Loucy (cell line): ENCODE results near the gene C13orf46.

ENCODE experiments used
- H2AFZ ChIP-seq: fragments of 200-600 bp; sonication (generic); 2 replicates; pipeline ENCODE4 v1.6.0; 2016; ENCODE audit warnings: antibody characterized with exemption, mild to moderate bottlenecking, low read length, moderate library complexity
- H3F3A ChIP-seq: fragments of 200-600 bp; 2 replicates; pipeline ENCODE4 v1.6.0; 2016; ENCODE audit warnings: antibody characterized with exemption, low read depth, mild to moderate bottlenecking
- H3K27me3 ChIP-seq: fragments of 200-600 bp; sonication (generic); 2 replicates; pipeline ENCODE4 v1.6.1; 2014; ENCODE audit warnings: low read length, mild to moderate bottlenecking; ENCODE audit not compliant: insufficient read depth, poor library complexity, severe bottlenecking
- H3K36me3 ChIP-seq: fragments of 200-600 bp; sonication (generic); 2 replicates; pipeline ENCODE4 v1.6.1; 2016; ENCODE audit warnings: low read length; ENCODE audit not compliant: insufficient read depth
- H3K4me1 ChIP-seq: fragments of 200-600 bp; sonication (generic); 2 replicates; pipeline ENCODE4 v1.5.1; 2014; ENCODE audit warnings: low read length, mild to moderate bottlenecking; ENCODE audit not compliant: insufficient read depth, poor library complexity, severe bottlenecking
- H3K4me2 ChIP-seq: fragments of 200-600 bp; sonication (generic); 2 replicates; pipeline ENCODE4 v1.6.0; 2014; ENCODE audit warnings: antibody characterized with exemption, low read length, low read depth, mild to moderate bottlenecking; ENCODE audit not compliant: poor library complexity, severe bottlenecking
- H3K4me3 ChIP-seq: fragments of 200-600 bp; sonication (generic); 2 replicates; pipeline ENCODE4 v1.5.1; 2014; ENCODE audit warnings: low read length, mild to moderate bottlenecking, mixed read lengths; ENCODE audit not compliant: poor library complexity, severe bottlenecking
- H3K79me2 ChIP-seq: fragments of 200-600 bp; sonication (generic); 2 replicates; pipeline ENCODE4 v1.6.1; 2014; ENCODE audit warnings: low read length; ENCODE audit not compliant: insufficient read depth
- H3K9ac ChIP-seq: fragments of 200-600 bp; sonication (generic); 2 replicates; pipeline ENCODE4 v1.6.0; 2014; ENCODE audit warnings: mild to moderate bottlenecking, low read depth, low read length, moderate library complexity; ENCODE audit not compliant: poor library complexity, severe bottlenecking
- H3K9me2 ChIP-seq: fragments of 200-600 bp; sonication (generic); replicated peaks from 2 replicates; pipeline ENCODE4 v1.6.1; 2016; ENCODE audit warnings: low read depth, low read length, mixed read lengths
- H3K9me3 ChIP-seq: fragments of 200-600 bp; sonication (generic); 2 replicates; pipeline ENCODE4 v1.6.1; 2014; ENCODE audit warnings: mild to moderate bottlenecking, antibody characterized with exemption, low read length, low read depth; ENCODE audit not compliant: insufficient read depth
- H4K20me1 ChIP-seq: fragments of 200-600 bp; sonication (generic); 2 replicates; pipeline ENCODE4 v1.6.0; 2014; ENCODE audit warnings: antibody characterized with exemption, low read length, mild to moderate bottlenecking; ENCODE audit not compliant: insufficient read depth, poor library complexity, severe bottlenecking
- CTCF ChIP-seq: fragments of 200-600 bp; sonication (generic); conservative IDR thresholded peaks from 2 replicates; pipeline ENCODE4 v1.5.1; 2014; ENCODE audit warnings: mild to moderate bottlenecking, antibody characterized with exemption, low read length
- EZH2phosphoT487 ChIP-seq: fragments of 200-600 bp; IDR thresholded peaks from 2 replicates; pipeline ENCODE4 v1.6.1; 2018; ENCODE audit warnings: antibody characterized with exemption, mild to moderate bottlenecking, moderate library complexity, borderline replicate concordance

Gene C13orf46

GRCh38 chr13:113997845-113998751, 24.2 kb upstream of the C13orf46 start:
- no peaks in the 10 kb centered on the region for H3K9me2 ChIP-seq
- H3K36me3 ChIP-seq: peaks cover 15% of the 10 kb centered on the region; the same call in 1 of the 2 replicates
- H3F3A ChIP-seq: no peaks in the 10 kb centered on the region
- TF ChIP-seq EZH2phosphoT487: no peak
- no peak for TF ChIP-seq CTCF
- no peaks in the 10 kb centered on the region for H3K79me2 ChIP-seq
- no peak overlapping the region for H3K4me3 ChIP-seq
- no peak overlapping the region for H3K4me2 ChIP-seq
- H4K20me1 ChIP-seq: no peaks in the 10 kb centered on the region
- H3K9me3 ChIP-seq: no peaks in the 10 kb centered on the region
- no peak overlapping the region for H3K9ac ChIP-seq
- H2AFZ ChIP-seq: no peak overlapping the region
- no peaks in the 10 kb centered on the region for H3K27me3 ChIP-seq
- H3K4me1 ChIP-seq: no peaks in the 10 kb centered on the region

- TF ChIP-seq EZH2phosphoT487 (no peak), CTCF (no peak)
- no peaks in the 10 kb centered on the region for H3K79me2 ChIP-seq
- H2AFZ ChIP-seq: no peak overlapping the region
- no peaks in the 10 kb centered on the region for H4K20me1 ChIP-seq
- H3K4me3 ChIP-seq: no peak overlapping the region
- H3K4me2 ChIP-seq: no peak overlapping the region
- no peaks in the 10 kb centered on the region for H3K9me3 ChIP-seq
- no peaks in the 10 kb centered on the region for H3K27me3 ChIP-seq
- no peaks in the 10 kb centered on the region for H3K9me2 ChIP-seq
- H3K9ac ChIP-seq: no peak overlapping the region
- H3F3A ChIP-seq: no peaks in the 10 kb centered on the region
- peaks cover 21% of the 10 kb centered on the region; the same call in 1 of the 2 replicates for H3K36me3 ChIP-seq
- H3K4me1 ChIP-seq: no peaks in the 10 kb centered on the region
These were observed 23.3 kb upstream of the C13orf46 start for GRCh38 chr13:113996912-113997745.

GRCh38 chr13:113996081-113996911, 22.4 kb upstream of the C13orf46 start:
- no peaks in the 10 kb centered on the region for H3K9me2 ChIP-seq
- no peaks in the 10 kb centered on the region for H3K9me3 ChIP-seq
- TF ChIP-seq CTCF (no peak), EZH2phosphoT487 (no peak)
- no peaks in the 10 kb centered on the region for H4K20me1 ChIP-seq
- no peak overlapping the region for H3K4me2 ChIP-seq
- H3K36me3 ChIP-seq: peaks cover 29% of the 10 kb centered on the region; the same call in 1 of the 2 replicates
- no peaks in the 10 kb centered on the region for H3K27me3 ChIP-seq
- no peak overlapping the region for H3K4me3 ChIP-seq
- H2AFZ ChIP-seq: no peak overlapping the region
- no peak overlapping the region for H3K9ac ChIP-seq
- no peaks in the 10 kb centered on the region for H3F3A ChIP-seq
- H3K79me2 ChIP-seq: no peaks in the 10 kb centered on the region
- no peaks in the 10 kb centered on the region for H3K4me1 ChIP-seq
